HepG2 (cell line): ENCODE measurements around the gene SEC23IP. TPM values are rescaled to one million over a fixed set of nuclear protein-coding genes. Genes with fewer than 3 reads are reported as not detected.

ENCODE experiments used
- ATAC-seq: fragments of 200-7000 bp; cut with Tn5 transposase; 3 replicates; pipeline ENCODE4 v1.9.1; 2020; ENCODE audit warnings: mild to moderate bottlenecking, moderate library complexity
- BruUV-seq: library from RNA; stranded (reverse); fragments of 400-500 nt; replicated peaks from 2 replicates; lab custom pipeline; 2021; lab: Mats Ljungman, UMichigan
- CTCF ChIA-PET: fragments of 300-600 bp; formaldehyde crosslinking; extraction: SDS; loops from one replicate; lab custom pipeline; 2021; ENCODE audit warnings: low total read pairs, inconsistent platforms, low intra/inter-chr PET ratio; lab: Yijun Ruan, JAX
- POLR2A ChIA-PET: fragments of 350-600 bp; sonication (Branson Sonifier 250); formaldehyde crosslinking; loops from one replicate; lab custom pipeline; 2020; ENCODE audit warnings: antibody characterized with exemption, inconsistent platforms; lab: Yijun Ruan, JAX
- DNase-seq: peaks from one replicate; pipeline ENCODE4 v3.0.0-alpha.2; 2015; ENCODE audit warnings: low spot score
- FAIRE-seq: peaks from 3 replicates; lab custom pipeline; 2011; peaks lifted over from hg19 to GRCh38; lab: Jason Lieb, UNC
- H2AFZ ChIP-seq: one replicate; pipeline ENCODE4 v1.6.1; 2011; ENCODE audit warnings: low read length, inconsistent platforms
- H3K27ac ChIP-seq: fragments of 300-600 bp; 3 replicates; pipeline ENCODE4 v1.8.0; 2011; ENCODE audit warnings: mixed run types, mild to moderate bottlenecking, mixed read lengths, low read length, inconsistent platforms; ENCODE audit not compliant: insufficient read depth; ENCODE audit errors: extremely low read length
- H3K27me3 ChIP-seq, 2 experiments: fragments of 200-600 bp in 1 of 2; 2 replicates in 1 of 2; 3 replicates in 1 of 2; pipeline versions ENCODE4 v1.6.0 to v1.8.0; 2011; ENCODE audit warnings: low read length in 2 of 2, mild to moderate bottlenecking in 2 of 2, moderate library complexity in 2 of 2, inconsistent platforms in 1 of 2; ENCODE audit not compliant: insufficient read depth in 2 of 2, control insufficient read depth in 1 of 2
- H3K36me3 ChIP-seq, 2 experiments: fragments of 200-600 bp in 1 of 2; replicated peaks in 1 of 2; 2 replicates in 1 of 2; 3 replicates in 1 of 2; pipeline versions ENCODE4 v1.5.1 to v1.8.0; 2011; ENCODE audit warnings: low read length in 2 of 2, inconsistent platforms in 1 of 2; ENCODE audit not compliant: insufficient read depth in 2 of 2, control insufficient read depth in 1 of 2
- H3K4me1 ChIP-seq: 2 replicates; pipeline ENCODE4 v1.5.1; 2012; ENCODE audit warnings: low read length, inconsistent platforms; ENCODE audit not compliant: insufficient read depth
- H3K4me2 ChIP-seq: 2 replicates; pipeline ENCODE4 v1.6.0; 2011; ENCODE audit warnings: low read depth, low read length, inconsistent platforms
- H3K4me3 ChIP-seq, 3 experiments: fragments of 200-600 bp in 1 of 3; sonication (generic), shearing (Covaris generic) in 1 of 3; replicated peaks in 1 of 3; 2 replicates each; pipeline ENCODE4 v1.5.1; 2011 to 2016; ENCODE audit warnings: low read length in 3 of 3, inconsistent platforms in 2 of 3, low read depth in 2 of 3, mild to moderate bottlenecking in 2 of 3, control low read depth in 1 of 3, mixed read lengths in 1 of 3; ENCODE audit not compliant: insufficient read depth in 1 of 3
- H3K79me2 ChIP-seq: one replicate; pipeline ENCODE4 v1.6.1; 2011; ENCODE audit warnings: low read length, inconsistent platforms; ENCODE audit not compliant: insufficient read depth
- H3K9ac ChIP-seq: 2 replicates; pipeline ENCODE4 v1.6.0; 2011; ENCODE audit warnings: mild to moderate bottlenecking, low read depth, low read length, inconsistent platforms; ENCODE audit not compliant: insufficient read depth
- H3K9me3 ChIP-seq: 2 replicates; pipeline ENCODE4 v1.5.1; 2012; ENCODE audit warnings: mild to moderate bottlenecking, low read length
- H4K20me1 ChIP-seq: 2 replicates; pipeline ENCODE4 v1.6.0; 2011; ENCODE audit warnings: inconsistent platforms, mild to moderate bottlenecking, low read length, moderate library complexity; ENCODE audit not compliant: insufficient read depth
- CBX1 ChIP-seq: IDR thresholded peaks from one replicate; pipeline ENCODE4 v1.6.1; 2016; ENCODE audit warnings: antibody characterized with exemption, low read depth
- FIP1L1 ChIP-seq: fragments of 200-400 bp; formaldehyde crosslinking; IDR thresholded peaks from 2 replicates; pipeline ENCODE4 v1.6.1; 2018; ENCODE audit warnings: low read depth, mild to moderate bottlenecking, low read length, moderate library complexity, borderline replicate concordance; ENCODE audit not compliant: insufficient read depth
- KDM4B ChIP-seq: sonication (generic); formaldehyde crosslinking; IDR thresholded peaks from 2 replicates; pipeline ENCODE4 v1.4.0; 2020; ENCODE audit warnings: missing genetic modification reagents
- NR2F2 ChIP-seq: IDR thresholded peaks from 2 replicates; pipeline ENCODE4 v1.6.1; 2012; ENCODE audit warnings: low read depth, inconsistent platforms, borderline replicate concordance
- NRL ChIP-seq: sonication (generic); formaldehyde crosslinking; IDR thresholded peaks from 2 replicates; pipeline ENCODE4 v1.5.0; 2020; ENCODE audit warnings: missing genetic modification reagents, mild to moderate bottlenecking, moderate library complexity, borderline replicate concordance
- POLR2A ChIP-seq, 2 experiments: IDR thresholded peaks; 2 replicates each; pipeline ENCODE4 v1.6.1; 2011; ENCODE audit warnings: low read depth in 2 of 2, low read length in 2 of 2, mild to moderate bottlenecking in 1 of 2, moderate library complexity in 1 of 2; ENCODE audit not compliant: insufficient read depth in 1 of 2
- PRMT3 ChIP-seq: sonication (generic); formaldehyde crosslinking; IDR thresholded peaks from 2 replicates; pipeline ENCODE4 v1.8.1; 2022; ENCODE audit warnings: low read depth, mild to moderate bottlenecking, moderate library complexity, missing genetic modification reagents, borderline replicate concordance
- REPIN1 ChIP-seq: sonication (generic); formaldehyde crosslinking; IDR thresholded peaks from 2 replicates; pipeline ENCODE4 v1.8.0; 2022; ENCODE audit warnings: missing genetic modification reagents, low read depth, mild to moderate bottlenecking, borderline replicate concordance
- SMAD9 ChIP-seq: sonication (generic); formaldehyde crosslinking; IDR thresholded peaks from 2 replicates; pipeline ENCODE4 v1.5.1; 2020; ENCODE audit warnings: mild to moderate bottlenecking, missing genetic modification reagents
- SNAI1 ChIP-seq: sonication (generic); formaldehyde crosslinking; IDR thresholded peaks from 2 replicates; pipeline ENCODE4 v1.5.0; 2020; ENCODE audit warnings: mild to moderate bottlenecking, missing genetic modification reagents, borderline replicate concordance
- SP1 ChIP-seq, 2 experiments: fragments of 450-650 bp in 1 of 2; sonication (generic) in 1 of 2; formaldehyde crosslinking in 1 of 2; IDR thresholded peaks; 2 replicates each; pipeline versions ENCODE4 v1.4.0 to v1.6.1; 2016 to 2020; ENCODE audit warnings: missing genetic modification reagents in 1 of 2
- ZFP82 ChIP-seq: sonication (generic); formaldehyde crosslinking; IDR thresholded peaks from 2 replicates; pipeline ENCODE4 v1.5.1; 2020; ENCODE audit warnings: mild to moderate bottlenecking, missing genetic modification reagents, borderline replicate concordance
- WGBS: methylation state at CpG from one replicate; pipeline ENCODE4 v1.1.6; 2017; ENCODE audit warnings: low lambda C conversion rate; 5-methylcytosine and 5-hydroxymethylcytosine counted together
- in situ Hi-C: cut with HindIII; loops from 2 replicates; pipeline ENCODE4 v1.10.0; 2017; ENCODE audit warnings: low pct_unique_long_range_greater_than_20kb; ENCODE audit not compliant: extremely low pct_ligation_motif_present
- intact Hi-C: fragments of 100-400 bp; cut with micrococcal nuclease; formaldehyde crosslinking; loops from one replicate; pipeline ENCODE4 v1.10.0; 2022; ENCODE audit not compliant: unreplicated experiment
- polyA plus RNA-seq, 8 experiments: library from polyadenylated mRNA; depleted of rRNA in 3 of 8; stranded (reverse) in 7 of 8; unstranded in 1 of 8; fragments of >200 nt; fragmentation: Illumina TruSeq in 4 of 8; extraction: Trizol in 4 of 8; gene quantifications; 2 replicates each; pipeline versions ENCODE4 v1.2.1 to v1.2.3, GENCODE V29; 2011 to 2016; ENCODE audit warnings: low read depth in 4 of 8, missing spikeins in 1 of 8, mixed read lengths in 1 of 8; ENCODE audit not compliant: insufficient read depth in 1 of 8
- total RNA-seq, 5 experiments: library from RNA; depleted of rRNA; stranded (reverse); fragments of >200 nt; fragmentation: Illumina TruSeq; extraction: Trizol; gene quantifications; 2 replicates each; pipeline ENCODE4 v1.2.3, GENCODE V29; 2016; ENCODE audit warnings: low read depth in 1 of 5
- TF ChIP-seq, protein P1 (sequence below), 2 experiments: sonication (generic) in 1 of 2; formaldehyde crosslinking in 1 of 2; IDR thresholded peaks; 2 replicates each; pipeline versions ENCODE4 v1.4.0 to v1.6.1; 2018 to 2020; ENCODE audit warnings: missing genetic modification reagents in 2 of 2, borderline replicate concordance in 1 of 2, low read depth in 1 of 2, mild to moderate bottlenecking in 1 of 2, missing biosample characterization in 1 of 2
- TF ChIP-seq, protein P2 (sequence below): sonication (generic); formaldehyde crosslinking; IDR thresholded peaks from 2 replicates; pipeline ENCODE4 v1.4.0; 2020; ENCODE audit warnings: missing genetic modification reagents
- TF ChIP-seq, protein P3 (sequence below): IDR thresholded peaks from 2 replicates; pipeline ENCODE4 v1.6.1; 2016; ENCODE audit warnings: low read depth

Gene SEC23IP
- total and polyA plus RNA-seq, 2 of the 13 experiments (the other 11 are each of a cell fraction or from before 2014, with no cell fraction given): 32.3 to 57.7 TPM

DNA sequence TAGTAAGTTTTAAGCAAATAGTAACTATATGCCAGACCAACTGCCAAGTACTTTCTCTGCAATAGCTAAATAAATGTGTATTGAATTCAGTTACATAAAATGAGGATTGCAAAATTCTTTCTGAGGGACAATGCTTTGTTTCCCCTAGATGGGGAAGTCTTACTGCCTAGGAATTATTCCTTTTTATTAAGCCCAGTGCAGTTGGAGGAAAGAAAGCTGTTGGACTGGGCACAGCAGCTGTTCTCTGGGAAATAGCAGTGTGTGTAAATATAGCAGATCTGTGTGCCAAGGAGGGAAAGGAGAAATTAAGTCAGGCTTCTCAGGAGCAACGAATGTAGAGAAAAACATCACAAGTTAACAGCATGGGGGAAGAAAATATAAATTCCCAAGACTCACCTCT is 77.1 kb downstream of the SEC23IP start (continued):
- no peak for TF ChIP-seq NRL (CRISPR knock-in tag)

DNA sequence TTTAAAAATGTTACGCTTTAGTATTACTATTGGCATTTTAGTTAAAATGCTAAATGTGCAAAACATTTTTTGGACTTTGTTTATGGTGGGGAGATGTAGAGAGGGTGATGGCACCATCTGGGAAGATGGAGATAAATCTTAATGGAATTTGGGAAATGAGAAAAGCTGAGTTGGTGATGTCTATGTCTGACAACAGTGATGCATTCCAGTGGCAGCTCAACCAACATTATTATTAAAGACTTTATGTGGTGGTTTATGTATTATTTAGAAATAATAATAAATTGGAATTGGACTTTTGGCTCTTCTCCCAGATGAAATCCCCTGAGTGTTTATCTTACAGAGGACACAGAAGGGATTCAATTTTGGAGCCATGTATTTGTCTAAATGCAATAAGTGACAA is 77.6 kb downstream of the SEC23IP start:
- FAIRE-seq: no peak
- Histone ChIP-seq H3K27ac (no peak overlapping the region), H3K79me2 (no peaks in the 10 kb centered on the region), H3K36me3 (no peaks in the 10 kb centered on the region), H3K27me3 (peaks cover 0 to under 1% of the 10 kb centered on the region in 2 experiments; a peak in 1 of 5 replicates), H3K9ac (no peak overlapping the region), H3K4me3 (no peak overlapping the region), H3K4me2 (no peak overlapping the region), H3K4me1 (no peaks in the 10 kb centered on the region), H2AFZ (no peak overlapping the region), H4K20me1 (no peaks in the 10 kb centered on the region), H3K9me3 (peaks cover 15% of the 10 kb centered on the region)
- intact Hi-C loops (no loop called here), in situ Hi-C loops (no loop called here)
- no peak for ATAC-seq
- POLR2A ChIA-PET: no interaction called here
- CTCF ChIA-PET: no interaction called here
- BruUV-seq: no TSS peak
- DNase-seq: no peak
- WGBS: 9% methylated on average over 1 of the region's 1 CpG
- TF ChIP-seq, protein P1, sequence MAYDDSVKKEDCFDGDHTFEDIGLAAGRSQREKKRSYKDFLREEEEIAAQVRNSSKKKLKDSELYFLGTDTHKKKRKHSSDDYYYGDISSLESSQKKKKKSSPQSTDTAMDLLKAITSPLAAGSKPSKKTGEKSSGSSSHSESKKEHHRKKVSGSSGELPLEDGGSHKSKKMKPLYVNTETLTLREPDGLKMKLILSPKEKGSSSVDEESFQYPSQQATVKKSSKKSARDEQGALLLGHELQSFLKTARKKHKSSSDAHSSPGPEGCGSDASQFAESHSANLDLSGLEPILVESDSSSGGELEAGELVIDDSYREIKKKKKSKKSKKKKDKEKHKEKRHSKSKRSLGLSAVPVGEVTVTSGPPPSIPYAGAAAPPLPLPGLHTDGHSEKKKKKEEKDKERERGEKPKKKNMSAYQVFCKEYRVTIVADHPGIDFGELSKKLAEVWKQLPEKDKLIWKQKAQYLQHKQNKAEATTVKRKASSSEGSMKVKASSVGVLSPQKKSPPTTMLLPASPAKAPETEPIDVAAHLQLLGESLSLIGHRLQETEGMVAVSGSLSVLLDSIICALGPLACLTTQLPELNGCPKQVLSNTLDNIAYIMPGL (CRISPR knock-in tag; IDR thresholded peaks at IDR 0.05; ENCODE audit: borderline replicate concordance in 1 of 2, low read depth in 1 of 2): no peak
- no peak for TF ChIP-seq ZFP82 (CRISPR knock-in tag)
- no peak for TF ChIP-seq SP1 (IDR thresholded peaks at IDR 0.05)
- no peak for TF ChIP-seq SP1 (CRISPR knock-in tag; IDR thresholded peaks at IDR 0.05)
- TF ChIP-seq, protein P2, sequence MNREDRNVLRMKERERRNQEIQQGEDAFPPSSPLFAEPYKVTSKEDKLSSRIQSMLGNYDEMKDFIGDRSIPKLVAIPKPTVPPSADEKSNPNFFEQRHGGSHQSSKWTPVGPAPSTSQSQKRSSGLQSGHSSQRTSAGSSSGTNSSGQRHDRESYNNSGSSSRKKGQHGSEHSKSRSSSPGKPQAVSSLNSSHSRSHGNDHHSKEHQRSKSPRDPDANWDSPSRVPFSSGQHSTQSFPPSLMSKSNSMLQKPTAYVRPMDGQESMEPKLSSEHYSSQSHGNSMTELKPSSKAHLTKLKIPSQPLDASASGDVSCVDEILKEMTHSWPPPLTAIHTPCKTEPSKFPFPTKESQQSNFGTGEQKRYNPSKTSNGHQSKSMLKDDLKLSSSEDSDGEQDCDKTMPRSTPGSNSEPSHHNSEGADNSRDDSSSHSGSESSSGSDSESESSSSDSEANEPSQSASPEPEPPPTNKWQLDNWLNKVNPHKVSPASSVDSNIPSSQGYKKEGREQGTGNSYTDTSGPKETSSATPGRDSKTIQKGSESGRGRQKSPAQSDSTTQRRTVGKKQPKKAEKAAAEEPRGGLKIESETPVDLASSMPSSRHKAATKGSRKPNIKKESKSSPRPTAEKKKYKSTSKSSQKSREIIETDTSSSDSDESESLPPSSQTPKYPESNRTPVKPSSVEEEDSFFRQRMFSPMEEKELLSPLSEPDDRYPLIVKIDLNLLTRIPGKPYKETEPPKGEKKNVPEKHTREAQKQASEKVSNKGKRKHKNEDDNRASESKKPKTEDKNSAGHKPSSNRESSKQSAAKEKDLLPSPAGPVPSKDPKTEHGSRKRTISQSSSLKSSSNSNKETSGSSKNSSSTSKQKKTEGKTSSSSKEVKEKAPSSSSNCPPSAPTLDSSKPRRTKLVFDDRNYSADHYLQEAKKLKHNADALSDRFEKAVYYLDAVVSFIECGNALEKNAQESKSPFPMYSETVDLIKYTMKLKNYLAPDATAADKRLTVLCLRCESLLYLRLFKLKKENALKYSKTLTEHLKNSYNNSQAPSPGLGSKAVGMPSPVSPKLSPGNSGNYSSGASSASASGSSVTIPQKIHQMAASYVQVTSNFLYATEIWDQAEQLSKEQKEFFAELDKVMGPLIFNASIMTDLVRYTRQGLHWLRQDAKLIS (CRISPR knock-in tag): no peak
- no peak for TF ChIP-seq PRMT3 (CRISPR knock-in tag)
- no peak for TF ChIP-seq SNAI1 (CRISPR knock-in tag)
- no peak for TF ChIP-seq POLR2A (IDR thresholded peaks at IDR 0.05; ENCODE audit: insufficient read depth in 1 of 2, low read depth in 2 of 2, low read length in 2 of 2)
- no peak for TF ChIP-seq KDM4B
- TF ChIP-seq, protein P3, sequence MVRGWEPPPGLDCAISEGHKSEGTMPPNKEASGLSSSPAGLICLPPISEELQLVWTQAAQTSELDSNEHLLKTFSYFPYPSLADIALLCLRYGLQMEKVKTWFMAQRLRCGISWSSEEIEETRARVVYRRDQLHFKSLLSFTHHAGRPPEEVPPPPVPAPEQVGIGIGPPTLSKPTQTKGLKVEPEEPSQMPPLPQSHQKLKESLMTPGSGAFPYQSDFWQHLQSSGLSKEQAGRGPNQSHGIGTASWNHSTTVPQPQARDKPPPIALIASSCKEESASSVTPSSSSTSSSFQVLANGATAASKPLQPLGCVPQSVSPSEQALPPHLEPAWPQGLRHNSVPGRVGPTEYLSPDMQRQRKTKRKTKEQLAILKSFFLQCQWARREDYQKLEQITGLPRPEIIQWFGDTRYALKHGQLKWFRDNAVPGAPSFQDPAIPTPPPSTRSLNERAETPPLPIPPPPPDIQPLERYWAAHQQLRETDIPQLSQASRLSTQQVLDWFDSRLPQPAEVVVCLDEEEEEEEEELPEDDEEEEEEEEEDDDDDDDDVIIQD: no peak
- no peak for TF ChIP-seq NR2F2
- no peak for TF ChIP-seq FIP1L1
- no peak for TF ChIP-seq SMAD9 (CRISPR knock-in tag)
- TF ChIP-seq REPIN1 (CRISPR knock-in tag): no peak
- TF ChIP-seq CBX1: no peak
